DMS 273 treated with DMSO at 0.1 percent for 48 hours (cell line): ENCODE measurements around the gene VSTM5.
"Not testable (repeated sequence)": the region's sequence is repeated elsewhere in the genome, so short reads cannot be mapped to it uniquely, and the experiment has no call there.

Experiments used
- DNase-seq: peaks from one replicate; lab custom pipeline; 2025; lab: John Stamatoyannopoulos, UW

The VSTM5 gene, protein sequence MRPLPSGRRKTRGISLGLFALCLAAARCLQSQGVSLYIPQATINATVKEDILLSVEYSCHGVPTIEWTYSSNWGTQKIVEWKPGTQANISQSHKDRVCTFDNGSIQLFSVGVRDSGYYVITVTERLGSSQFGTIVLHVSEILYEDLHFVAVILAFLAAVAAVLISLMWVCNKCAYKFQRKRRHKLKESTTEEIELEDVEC

DNA sequence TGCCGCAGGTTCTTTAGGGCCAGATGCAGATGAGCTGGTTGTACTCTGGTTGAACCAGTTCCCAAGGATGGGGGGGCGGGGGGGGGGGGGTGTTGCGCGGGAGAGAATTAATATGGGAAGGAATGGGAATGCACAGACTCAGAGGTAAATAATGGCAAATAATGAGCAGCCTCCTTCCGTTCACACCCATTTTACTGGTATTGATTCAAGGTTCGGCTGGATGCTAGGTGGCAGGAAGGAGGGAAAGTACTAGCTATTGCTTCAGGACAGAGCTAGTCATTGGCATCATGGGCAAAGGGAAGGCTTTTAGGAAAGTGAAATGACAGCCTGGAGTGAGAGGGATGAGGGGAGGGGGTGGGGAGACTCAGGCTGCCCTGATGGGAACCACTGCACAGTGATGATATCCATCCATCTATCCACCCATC is at the start of gene VSTM5:
TSS of gene VSTM5 (minus strand) at position 25 of the 425 bp plus-strand sequence. CDS start 116 bp downstream, outside the sequence.
- DNase-seq: no peak

DNA sequence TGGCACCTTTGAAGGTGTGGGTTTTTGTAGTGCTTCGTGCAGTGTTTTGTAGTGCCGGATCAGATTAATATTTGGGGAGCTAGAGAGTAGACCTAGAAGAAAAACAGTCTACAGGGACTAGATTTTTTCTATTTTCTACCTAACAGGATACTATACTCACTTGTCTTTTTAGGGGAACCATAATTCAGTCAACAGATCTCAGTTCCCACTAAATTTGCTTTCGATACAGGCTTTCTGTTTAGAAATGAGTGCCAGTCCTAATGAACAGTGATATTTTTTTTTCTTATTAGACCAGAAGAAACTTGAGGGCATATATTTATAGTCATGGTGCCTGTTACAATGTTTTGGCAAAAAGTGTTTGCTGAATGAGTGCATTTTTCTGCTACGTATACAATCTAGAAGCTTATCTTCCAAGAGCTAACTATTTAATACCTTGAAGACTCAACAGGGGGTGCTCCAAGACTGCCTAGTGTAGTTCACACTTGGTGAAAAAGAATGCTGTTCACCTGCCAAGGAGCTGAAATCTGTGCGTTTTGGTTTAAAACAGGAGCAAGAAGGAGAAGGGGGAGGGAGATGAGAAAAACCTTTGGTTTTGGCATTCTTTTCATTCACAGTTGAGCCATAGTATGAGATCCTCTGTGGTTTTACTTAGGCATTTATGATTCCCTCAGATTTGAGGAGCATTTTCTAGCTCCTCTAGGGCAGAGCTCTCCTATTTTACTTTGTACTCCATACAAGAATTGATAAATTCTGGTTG is 44.9 kb upstream of the VSTM5 start:
- no peak for DNase-seq

DNA sequence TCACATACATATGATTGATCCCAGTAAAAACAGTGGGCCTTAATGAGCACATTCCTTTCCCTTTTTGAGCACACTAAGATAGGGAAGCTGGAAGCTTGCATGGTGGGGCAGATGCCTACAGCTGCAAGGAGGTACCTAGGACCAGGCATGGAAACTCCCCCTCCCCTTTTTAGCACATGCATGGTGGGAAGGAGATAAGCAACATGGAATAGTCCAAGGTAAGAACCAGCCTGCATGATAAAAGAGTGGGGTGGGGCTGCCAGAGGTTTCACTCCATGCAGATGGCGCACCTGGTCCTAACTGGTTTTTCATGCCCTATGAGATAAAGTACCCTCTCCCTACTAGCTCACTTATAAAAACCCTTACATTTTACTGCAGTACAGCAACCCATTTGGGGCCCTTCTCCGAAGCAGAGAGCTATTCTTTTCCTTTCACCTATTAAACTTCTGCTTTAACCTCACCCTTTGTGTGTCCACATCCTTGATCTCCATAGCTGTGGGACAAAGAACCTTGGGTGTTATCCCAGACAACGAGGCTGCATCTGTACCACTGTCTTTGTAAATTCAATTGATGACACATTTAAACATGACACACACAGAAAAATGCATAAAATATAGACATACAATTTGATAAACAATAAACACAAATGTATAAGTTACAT is 40.1 kb upstream of the VSTM5 start:
- DNase-seq: no peak

DNA sequence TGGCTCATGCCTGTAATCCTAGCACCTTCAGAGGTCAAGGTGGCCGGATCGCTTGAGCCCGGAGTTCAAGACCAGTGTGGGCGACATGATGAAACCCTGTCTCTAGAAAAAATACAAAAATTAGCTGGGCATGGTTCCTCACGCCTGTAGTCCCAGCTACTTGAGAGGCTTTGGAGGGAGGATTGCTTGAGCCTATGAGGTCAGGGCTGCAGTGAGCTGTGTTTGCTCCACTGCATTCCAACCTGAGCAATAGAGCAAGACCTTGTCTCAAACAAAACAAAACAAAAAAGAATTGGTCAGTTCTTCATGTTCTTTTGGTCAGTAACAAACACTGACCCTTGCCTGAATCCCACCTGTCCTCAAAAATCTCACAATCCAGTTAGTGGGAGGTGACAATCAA is 36.7 kb upstream of the VSTM5 start:
- DNase-seq: no peak

DNA sequence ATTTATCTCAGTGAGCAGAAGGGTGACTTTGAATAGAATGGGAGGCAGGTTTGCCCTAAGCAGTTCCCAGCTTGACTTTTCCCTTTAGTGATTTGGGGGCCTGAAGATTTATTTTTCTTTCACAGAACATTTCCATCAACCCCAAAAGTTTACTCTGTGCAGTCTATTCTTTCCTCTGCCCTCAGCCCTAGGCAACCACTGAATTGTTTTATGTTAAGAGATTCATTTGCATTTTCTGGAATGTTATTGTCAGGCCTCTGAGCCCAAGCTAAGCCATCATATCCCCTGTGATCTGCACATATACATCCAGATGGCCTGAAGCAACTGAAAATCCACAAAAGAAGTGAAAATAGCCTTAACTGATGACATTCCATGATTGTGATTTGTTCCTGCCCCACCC is 28.7 kb upstream of the VSTM5 start:
- DNase-seq: not testable (repeated sequence)

DNA sequence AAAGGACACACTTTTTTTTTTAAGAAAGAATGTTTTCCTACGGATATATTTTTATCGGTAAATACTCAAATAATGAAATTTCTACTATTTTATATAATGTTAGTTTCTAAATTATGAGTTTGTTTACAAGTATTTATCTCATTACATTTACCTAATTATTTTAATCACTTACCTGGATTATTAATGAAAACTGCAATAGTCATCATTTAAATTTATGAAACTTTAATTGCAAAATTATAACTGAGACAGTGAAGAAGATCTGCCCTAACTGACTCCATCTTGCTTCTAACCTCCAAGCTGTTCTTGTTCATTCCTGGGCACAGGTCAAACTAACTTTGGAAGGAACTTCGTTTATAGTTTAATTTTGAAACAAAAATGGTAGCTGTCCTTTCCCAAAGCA is 25.2 kb upstream of the VSTM5 start:
- no peak for DNase-seq

DNA sequence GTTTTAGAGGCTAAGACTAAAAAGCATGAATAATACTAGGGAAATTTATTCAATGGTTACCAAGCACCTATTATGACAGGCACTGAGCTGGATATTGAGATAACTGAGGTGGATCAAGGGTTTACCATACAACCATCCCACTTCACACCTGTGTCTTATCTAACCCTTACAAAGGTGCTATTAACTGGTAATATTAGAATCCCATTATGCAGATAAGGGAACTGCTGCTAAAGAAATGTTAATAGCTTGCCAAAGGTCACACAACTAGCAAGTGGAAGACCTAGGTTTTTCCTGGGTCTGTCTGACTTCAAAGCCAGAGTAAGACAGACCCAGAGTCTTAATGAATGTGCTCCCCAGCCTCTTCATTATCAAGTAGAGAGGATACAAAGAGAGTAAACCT is 21.1 kb upstream of the VSTM5 start:
- no peak for DNase-seq

DNA sequence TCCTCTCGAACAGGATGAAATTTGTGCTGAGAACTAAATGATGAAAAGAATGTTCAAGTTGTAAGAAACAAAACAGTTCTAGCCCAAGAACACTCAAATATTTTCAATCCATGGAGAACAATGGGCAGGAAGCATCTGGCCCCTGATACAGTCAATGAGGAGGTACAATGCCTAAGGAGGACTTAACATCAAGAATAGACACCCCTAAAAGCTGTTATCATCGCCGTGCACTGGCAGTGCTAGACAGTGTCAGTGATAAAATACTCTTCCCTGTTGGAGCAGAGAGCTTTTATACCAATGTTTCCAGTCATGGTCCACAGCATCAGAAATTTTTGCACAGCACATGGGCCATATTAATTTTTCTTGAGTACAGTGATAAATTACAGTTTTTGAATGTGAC is 20.2 kb upstream of the VSTM5 start:
- DNase-seq: no peak

DNA sequence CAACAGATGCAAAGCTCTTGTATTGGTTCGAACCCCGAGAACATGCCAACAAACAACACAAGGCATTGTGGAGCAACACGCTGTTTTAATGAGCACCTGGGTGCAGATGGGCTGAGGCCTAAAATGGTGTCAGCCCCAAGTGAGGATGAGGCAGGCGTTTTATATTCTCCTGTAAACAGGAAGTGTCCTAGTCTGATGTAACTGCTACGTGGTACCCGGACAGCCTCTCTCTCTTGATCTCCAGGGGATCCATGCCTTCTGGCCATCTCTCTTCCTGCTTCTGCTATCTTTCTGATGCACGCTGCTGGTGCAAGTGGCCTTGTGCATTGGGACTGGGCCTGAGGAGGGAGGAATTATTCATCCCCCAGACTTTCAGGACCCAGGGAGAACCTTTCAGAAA is 19.4 kb upstream of the VSTM5 start:
- DNase-seq: no peak

DNA sequence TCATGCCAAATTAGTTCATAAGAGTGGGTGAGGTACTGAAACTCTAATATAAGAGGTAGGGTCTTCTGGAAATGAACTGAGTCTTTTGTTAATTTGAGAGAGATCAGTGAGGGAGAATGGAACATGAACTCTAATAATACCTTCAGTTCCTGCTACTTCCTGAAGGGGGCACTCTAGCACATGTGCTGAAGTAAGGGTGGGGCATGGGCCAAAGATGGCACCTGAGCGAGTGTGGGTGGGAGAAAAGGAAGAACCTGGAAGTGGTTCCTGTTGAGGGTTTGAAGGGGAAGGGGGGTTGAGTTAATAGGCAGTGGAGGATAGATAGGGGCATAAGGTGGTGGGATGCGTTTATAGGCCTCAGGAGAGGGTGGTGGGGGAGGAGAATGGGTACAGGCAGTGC is 18.0 kb upstream of the VSTM5 start:
- not testable (repeated sequence) for DNase-seq

DNA sequence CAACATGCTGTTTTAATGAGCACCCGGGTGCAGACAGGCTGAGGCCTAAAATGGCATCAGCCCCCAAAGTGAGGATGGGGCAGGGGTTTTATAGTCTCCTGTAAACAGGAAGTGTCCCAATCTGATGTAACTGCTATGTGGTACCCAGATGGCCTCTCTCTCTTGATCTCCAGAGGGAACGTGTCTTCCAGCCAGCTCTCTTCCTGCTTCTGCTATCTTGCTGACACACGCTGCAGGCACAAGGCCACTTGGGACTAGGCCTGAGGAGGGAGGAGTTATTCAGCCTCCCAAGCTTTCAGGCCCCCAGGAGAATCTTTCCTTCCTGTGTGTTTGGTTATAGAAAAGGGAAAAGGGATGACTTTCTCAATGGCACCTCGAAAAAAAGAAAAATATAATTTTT is 11.4 kb upstream of the VSTM5 start:
- no peak for DNase-seq

DNA sequence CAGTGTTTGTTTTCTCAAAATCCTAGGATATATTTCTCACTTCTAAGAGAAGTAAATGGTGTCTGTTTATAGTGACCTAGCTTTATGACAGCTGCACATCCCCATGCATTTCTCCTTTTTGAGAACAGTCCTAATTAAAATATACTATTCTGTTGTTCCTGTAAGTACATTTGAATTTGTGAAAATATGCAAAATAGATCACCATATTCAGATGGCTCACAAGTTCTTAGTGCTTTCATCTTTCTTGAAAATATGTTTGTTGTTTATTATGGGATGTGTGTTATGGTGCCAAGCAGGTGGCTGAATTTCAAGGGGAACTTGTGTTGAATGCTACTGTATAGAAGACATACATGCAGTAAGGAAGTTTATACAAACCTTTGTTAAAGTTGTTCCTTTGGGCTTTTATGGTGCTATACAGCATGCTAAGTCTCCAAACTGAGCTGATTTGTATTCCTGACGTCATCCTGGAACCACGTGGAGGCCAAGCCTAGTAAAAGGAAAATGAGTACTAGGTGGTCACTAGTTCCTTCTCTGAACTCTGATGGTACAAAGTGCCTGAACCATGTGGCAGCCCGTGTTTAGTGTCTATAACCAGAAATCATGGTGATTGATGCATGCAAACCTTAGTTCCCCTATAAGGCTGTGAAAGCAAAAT is 7.8 kb upstream of the VSTM5 start:
- no peak for DNase-seq

DNA sequence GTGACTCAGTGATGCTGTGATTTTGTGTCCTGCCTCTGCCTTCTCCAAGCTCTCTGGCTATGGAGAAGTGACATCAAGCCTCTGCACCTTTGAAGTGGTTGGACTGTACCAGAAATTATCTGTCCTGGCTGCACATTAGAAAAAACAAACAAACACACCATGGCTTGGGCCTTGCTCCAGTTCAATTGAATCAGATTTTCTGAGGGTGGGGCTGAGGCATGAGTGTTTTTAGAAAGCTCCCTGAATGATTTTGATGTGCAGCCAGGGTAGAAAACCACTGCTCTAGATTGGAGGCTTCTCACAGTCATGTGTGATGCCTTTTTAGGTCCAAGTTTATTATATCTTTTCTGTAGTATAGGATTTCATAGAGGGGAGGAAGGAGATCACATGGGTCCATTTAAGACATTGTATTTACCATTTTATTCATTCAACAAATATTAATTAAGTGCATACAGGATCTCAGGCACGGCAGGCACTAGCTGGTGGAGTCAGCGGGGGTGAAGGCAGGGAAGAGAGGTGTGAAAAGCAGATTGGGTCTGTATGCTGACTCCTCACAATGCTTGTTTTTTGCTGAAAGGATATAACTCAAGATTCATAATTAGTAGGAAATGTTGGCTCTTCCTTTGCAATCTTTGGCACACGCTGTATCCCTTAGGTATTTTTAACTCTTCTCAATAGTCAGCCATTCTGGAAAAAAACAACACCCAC is 7.1 kb upstream of the VSTM5 start:
- DNase-seq: no peak

DNA sequence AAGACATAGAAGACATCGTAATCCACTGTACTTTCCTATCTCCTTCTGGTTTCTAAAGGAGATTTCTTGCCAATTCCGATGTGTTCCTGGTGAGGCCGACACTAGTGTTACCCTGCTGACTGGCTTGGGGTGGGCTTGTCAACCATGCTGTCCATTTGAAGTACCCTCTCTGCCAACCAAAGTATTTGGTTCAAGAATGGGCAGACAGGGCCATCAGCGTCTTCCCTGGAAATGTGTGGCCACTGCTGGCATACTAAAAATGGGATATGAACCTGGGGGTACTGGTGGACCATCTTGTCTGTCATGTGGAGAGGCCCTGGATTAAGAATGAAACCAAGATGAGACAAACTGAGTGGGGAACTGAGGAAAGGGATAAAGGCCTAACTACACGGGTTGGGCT is 1.8 kb upstream of the VSTM5 start:
- DNase-seq: no peak

DNA sequence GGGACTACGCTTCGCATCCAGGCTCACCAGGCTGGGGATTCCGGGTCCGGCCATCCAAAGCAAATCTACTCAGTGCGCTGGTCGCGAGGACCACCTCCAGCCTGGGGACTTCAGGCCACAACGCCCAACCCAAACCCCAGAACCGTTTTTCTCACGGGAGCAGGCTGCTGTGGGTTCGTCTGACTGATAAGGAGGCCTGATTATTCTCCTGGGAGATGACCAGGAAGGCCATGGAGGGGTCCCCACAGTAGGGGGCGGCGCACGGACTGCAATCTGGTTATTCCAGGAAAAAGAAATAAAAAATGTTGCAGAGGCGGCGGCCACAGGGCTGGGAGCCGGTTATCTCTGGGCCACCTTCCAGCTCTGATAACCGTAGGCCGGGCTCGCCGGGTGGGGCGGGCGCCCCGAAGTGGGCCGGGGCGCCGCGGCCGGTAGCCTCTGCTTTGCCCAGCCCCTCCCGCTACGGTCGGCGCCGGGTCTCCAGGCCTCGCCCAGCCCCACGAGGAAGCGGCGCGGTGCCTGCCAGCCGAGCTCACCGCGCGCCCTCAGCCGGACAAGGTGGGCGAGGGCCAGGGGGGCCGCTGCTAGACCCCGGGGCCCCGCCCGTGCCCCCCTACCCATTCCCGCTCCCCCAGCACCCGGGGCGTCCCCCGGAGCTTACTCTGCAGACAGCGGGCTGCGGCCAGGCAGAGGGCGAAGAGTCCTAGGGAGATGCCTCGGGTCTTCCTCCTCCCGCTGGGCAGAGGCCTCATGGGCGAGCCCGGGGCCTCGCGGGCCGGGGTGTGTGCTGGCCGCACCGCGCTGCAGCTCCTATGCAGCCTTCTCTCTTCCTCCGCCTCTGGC is 446 bp downstream of the VSTM5 start:
- no peak for DNase-seq

DNA sequence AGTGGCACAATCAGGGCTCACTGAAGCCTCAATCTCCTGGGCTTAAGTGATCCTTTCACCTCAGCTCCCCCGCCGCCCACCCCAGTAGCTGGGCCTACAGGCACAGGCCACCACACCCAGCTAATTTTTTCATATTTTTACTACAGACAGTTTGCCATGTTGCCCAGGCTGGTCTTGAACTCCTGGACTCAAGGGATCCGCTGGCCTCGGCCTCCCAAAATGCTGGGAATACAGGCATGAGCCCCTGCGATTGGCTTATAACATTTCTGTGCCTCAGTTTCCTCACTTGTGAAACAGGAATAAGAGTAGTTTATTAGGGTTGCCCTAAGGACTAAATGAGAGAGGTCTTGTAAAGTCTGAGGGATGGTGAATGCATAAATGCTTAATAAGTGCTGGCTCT is 1.2 kb downstream of the VSTM5 start:
- no peak for DNase-seq

DNA sequence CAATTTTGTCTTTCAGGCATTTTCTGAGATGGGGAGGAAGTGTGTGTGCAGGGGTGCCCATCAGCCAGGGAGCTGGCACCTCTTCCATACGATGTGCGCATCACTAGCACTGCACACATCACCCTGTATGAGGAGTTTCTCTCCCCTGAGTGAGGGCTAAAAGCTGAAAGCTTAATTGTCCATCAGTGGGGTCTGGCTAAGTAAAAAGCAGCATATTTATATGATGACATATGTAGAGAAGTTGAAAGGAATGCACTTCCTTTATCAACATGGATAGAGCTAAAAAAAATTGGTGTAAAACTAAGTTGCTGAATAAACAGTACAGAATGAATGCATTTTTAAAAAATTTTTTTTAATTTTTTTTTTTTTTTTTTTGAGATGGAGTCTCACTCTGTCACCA is 4.0 kb downstream of the VSTM5 start:
- no peak for DNase-seq

DNA sequence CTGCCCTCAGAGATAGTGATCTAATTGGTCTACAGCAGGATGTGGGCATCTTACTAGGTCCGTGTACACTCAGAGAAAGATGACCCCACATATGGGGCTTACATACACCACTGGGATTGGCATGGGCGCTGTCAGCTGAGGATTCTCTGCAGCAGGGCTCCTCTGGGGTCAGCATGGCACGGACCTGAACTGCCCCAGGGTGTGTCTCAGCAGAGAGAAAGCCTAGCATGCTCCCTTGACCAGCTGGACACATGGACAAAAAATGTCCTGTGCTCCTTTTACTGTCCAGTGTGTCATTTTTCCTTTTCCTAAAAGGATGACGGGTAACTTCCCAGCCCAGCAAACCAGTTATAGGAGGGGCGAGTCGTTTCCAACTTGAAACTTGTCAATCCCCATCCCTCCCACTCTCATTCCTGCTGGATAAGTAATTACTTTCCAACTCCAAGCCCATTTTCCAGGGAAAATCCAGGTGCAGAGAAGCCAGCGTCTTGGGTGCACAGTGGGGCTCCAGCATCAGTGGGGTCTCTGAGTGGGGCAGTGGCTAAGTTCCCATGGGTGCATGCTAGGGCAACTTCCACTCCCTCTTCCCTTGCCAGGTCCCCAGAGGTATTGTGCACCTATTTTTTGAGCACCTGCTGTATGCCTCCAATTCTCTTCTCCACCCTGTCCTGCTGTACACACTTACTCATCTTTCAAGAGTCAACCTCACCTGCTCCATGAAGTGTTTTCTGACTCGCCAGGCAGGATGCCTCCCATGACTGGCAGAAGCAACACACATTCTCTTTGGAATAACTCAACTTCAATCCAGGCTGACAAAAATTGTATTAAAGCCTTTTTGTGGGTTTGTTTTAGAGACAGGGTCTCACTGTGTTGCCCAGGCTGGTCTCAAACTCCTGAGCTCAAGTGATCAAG is 5.0 kb downstream of the VSTM5 start:
- DNase-seq: no peak

DNA sequence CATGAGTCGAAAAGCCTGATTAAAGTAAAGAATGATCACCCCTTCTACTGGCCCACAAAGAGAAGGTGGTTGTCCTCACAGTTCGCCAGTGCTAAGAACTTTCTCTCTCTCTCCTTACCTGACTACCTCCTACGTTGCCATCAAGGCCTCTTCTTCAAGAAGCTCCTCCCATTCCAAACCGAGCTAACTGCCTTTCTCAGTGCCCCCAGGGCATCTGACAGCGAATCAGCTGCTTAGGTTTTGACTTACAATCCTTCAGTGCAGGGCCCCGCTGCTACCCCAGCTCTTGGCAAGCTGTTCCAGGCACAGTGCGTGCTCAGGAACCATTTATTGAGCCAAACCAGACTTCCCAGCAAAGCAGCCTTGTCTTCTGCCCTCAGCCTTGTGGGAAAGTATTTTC is 5.8 kb downstream of the VSTM5 start:
- no peak for DNase-seq

DNA sequence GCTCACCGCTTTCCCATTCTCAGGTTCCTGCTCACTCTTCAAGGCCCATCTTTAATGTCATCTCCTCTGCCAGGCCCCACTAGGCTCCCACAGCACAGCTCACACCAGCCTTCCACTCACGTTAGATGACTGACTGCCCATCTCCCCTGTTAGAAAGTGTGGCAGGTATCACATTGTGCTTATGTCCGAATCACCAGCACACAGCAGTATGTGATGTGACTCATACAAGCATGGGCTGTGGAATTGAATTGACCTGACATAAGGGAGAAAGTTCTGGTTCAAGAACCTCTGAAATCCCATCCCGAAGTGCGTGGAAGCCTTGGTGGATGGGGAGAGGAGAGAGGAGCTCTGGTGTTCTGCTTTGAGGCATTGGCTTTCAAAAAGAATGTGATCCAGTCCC is 6.5 kb downstream of the VSTM5 start:
- no peak for DNase-seq
